HUES48 (cell line): Measurements from ENCODE around the gene ICAM4.

Experiments used
- H3K27ac ChIP-seq: one replicate; pipeline ENCODE4 v1.7.0; 2013; ENCODE audit warnings: low read depth, low read length, inconsistent platforms
- H3K27me3 ChIP-seq: 2 replicates; pipeline ENCODE4 v1.6.1; 2013; ENCODE audit warnings: mild to moderate bottlenecking, low read length; ENCODE audit not compliant: control insufficient read depth, insufficient read depth
- H3K36me3 ChIP-seq: 2 replicates; pipeline ENCODE4 v1.6.1; 2013; ENCODE audit warnings: low read length; ENCODE audit not compliant: control insufficient read depth, insufficient read depth
- H3K4me1 ChIP-seq: 2 replicates; pipeline ENCODE4 v1.6.1; 2013; ENCODE audit warnings: mild to moderate bottlenecking, low read length; ENCODE audit not compliant: control insufficient read depth, insufficient read depth
- H3K4me3 ChIP-seq: 2 replicates; pipeline ENCODE4 v1.5.1; 2013; ENCODE audit warnings: mild to moderate bottlenecking, low read depth, low read length
- H3K9ac ChIP-seq: 2 replicates; pipeline ENCODE4 v1.6.1; 2013; ENCODE audit warnings: mild to moderate bottlenecking, low read depth, low read length, moderate library complexity
- H3K9me3 ChIP-seq: 2 replicates; pipeline ENCODE4 v1.6.1; 2013; ENCODE audit warnings: low read length; ENCODE audit not compliant: control insufficient read depth, insufficient read depth

The ICAM4 gene

GRCh38 chr19:10321874-10322835 is 35.4 kb downstream of the ICAM4 start:
- H3K4me1 ChIP-seq, result no peaks in the 10 kb centered on the region
- H3K36me3 ChIP-seq, result peaks cover 89% of the 10 kb centered on the region
- no peaks in the 10 kb centered on the region for H3K9me3 ChIP-seq
- no peak overlapping the region for H3K27ac ChIP-seq
- no peaks in the 10 kb centered on the region for H3K27me3 ChIP-seq
- H3K4me3 ChIP-seq, result no peak overlapping the region
- no peak overlapping the region for H3K9ac ChIP-seq

GRCh38 chr19:10325732-10326131 is 39.0 kb downstream of the ICAM4 start:
- peaks cover 94% of the 10 kb centered on the region for H3K36me3 ChIP-seq
- H3K9me3 ChIP-seq, result no peaks in the 10 kb centered on the region
- no peak overlapping the region for H3K4me3 ChIP-seq
- H3K9ac ChIP-seq, result no peak overlapping the region
- no peak overlapping the region for H3K27ac ChIP-seq
- no peaks in the 10 kb centered on the region for H3K4me1 ChIP-seq
- no peaks in the 10 kb centered on the region for H3K27me3 ChIP-seq

GRCh38 chr19:10327793-10328192 is 41.0 kb downstream of the ICAM4 start:
- Histone ChIP-seq H3K4me3 (no peak overlapping the region), H3K9me3 (no peaks in the 10 kb centered on the region), H3K27me3 (no peaks in the 10 kb centered on the region), H3K4me1 (peaks cover 4% of the 10 kb centered on the region), H3K27ac (no peak overlapping the region), H3K9ac (no peak overlapping the region), H3K36me3 (peaks cover 74% of the 10 kb centered on the region)

GRCh38 chr19:10328558-10329429 is 42.0 kb downstream of the ICAM4 start:
- Histone ChIP-seq H3K9me3 (no peaks in the 10 kb centered on the region), H3K27ac (no peak overlapping the region), H3K36me3 (peaks cover 65% of the 10 kb centered on the region), H3K4me1 (peaks cover 4% of the 10 kb centered on the region), H3K9ac (no peak overlapping the region), H3K4me3 (no peak overlapping the region), H3K27me3 (no peaks in the 10 kb centered on the region)

DNA sequence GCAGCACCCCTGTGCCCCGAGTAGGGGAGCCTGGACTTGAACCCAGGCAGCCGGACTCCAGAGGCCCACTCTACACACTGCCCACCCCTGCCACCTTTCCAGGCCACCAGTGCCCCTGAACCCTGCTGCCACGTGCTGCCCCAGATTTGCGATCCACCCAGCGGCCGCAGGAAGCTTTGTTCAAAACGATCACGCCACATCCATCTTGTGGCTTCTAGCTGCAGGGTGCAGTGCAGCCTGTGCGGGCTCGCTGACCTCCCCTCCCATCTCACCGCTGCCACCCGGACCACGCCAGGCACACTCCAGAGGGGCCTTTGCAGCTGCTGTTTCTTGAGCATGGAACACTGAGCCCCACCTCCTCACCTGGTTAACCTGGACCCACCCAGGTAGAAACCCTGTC is 42.8 kb downstream of the ICAM4 start:
- no peaks in the 10 kb centered on the region for H3K9me3 ChIP-seq
- peaks cover 5% of the 10 kb centered on the region; the same call in 1 of the 2 replicates for H3K27me3 ChIP-seq
- H3K36me3 ChIP-seq, result peaks cover 61% of the 10 kb centered on the region
- H3K4me3 ChIP-seq, result no peak overlapping the region
- no peak overlapping the region for H3K9ac ChIP-seq
- peaks cover 8% of the 10 kb centered on the region for H3K4me1 ChIP-seq
- no peak overlapping the region for H3K27ac ChIP-seq

- Histone ChIP-seq H3K36me3 (peaks cover 35% of the 10 kb centered on the region), H3K4me1 (peaks cover 12% of the 10 kb centered on the region), H3K9me3 (no peaks in the 10 kb centered on the region), H3K27ac (peak overlapping the region; percentile 60), H3K4me3 (peak overlapping the region; percentile 90), H3K9ac (peak overlapping the region; percentile 84), H3K27me3 (peaks cover 6% of the 10 kb centered on the region; the same call in 1 of the 2 replicates)
These were observed 45.6 kb downstream of the ICAM4 start for GRCh38 chr19:10332158-10332964.

- Histone ChIP-seq H3K4me3 (peak within 1 kb of the TSS; percentile 90), H3K27me3 (peaks cover 6% of the 10 kb centered on the region; the same call in 1 of the 2 replicates), H3K27ac (peak within 1 kb of the TSS; percentile 96), H3K36me3 (peaks cover 27% of the 10 kb centered on the region), H3K9me3 (no peaks in the 10 kb centered on the region), H3K9ac (peak within 1 kb of the TSS; percentile 84), H3K4me1 (peaks cover 12% of the 10 kb centered on the region)
These were observed 46.4 kb downstream of the ICAM4 start, which contains the start of gene RAVER1 for GRCh38 chr19:10332965-10333757. TSS of gene RAVER1 (minus strand) at chr19:10333529. CDS start at chr19:10333507, 22 bp downstream.

GRCh38 chr19:10333758-10334587 is 47.2 kb downstream of the ICAM4 start:
- H3K4me1 ChIP-seq, result peaks cover 15% of the 10 kb centered on the region
- H3K9ac ChIP-seq, result no peak overlapping the region
- H3K9me3 ChIP-seq, result no peaks in the 10 kb centered on the region
- peaks cover 19% of the 10 kb centered on the region for H3K36me3 ChIP-seq
- peaks cover 6% of the 10 kb centered on the region; the same call in 1 of the 2 replicates for H3K27me3 ChIP-seq
- peak overlapping the region; percentile 16 for H3K27ac ChIP-seq
- H3K4me3 ChIP-seq, result peak overlapping the region; percentile 90

DNA sequence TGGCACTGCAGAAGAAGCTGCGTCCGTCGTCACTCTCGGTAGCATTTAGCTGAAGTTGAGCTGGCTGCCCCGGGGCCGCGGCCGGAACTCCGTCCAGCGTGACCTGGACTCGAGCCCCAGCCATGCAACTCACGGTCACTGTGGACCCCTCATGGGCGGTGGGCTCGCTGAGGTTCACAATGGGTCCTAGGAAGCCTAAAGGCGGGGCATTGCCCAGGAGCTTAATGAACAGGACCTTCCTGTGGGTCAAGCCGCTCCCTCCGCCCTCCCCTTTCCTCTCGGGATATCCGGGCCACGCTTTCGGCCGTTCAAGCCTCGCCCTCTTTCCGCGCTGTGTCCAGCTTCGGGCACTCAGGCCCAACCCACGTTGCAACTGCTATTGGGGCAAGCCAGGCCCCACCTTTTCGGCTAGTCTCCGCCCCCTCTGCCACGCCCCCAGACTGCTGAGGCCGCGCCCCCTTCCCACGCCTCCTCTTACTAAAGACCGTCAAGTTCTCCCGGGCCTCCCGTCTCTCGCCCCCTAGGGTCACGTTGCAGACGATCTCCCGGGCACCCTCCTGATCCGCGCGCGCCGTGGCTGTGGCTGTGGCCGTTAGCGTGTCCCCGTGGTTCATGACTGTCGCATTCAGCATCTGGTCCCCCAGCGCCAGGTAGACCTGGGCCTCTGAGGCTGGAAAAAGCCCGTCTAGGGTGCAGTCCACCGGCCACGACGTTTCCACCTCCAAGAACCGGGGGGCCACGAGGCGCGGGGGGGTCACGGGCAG is 48.0 kb downstream of the ICAM4 start:
- peaks cover 6% of the 10 kb centered on the region; the same call in 1 of the 2 replicates for H3K27me3 ChIP-seq
- peak overlapping the region; percentile 90 for H3K4me3 ChIP-seq
- H3K36me3 ChIP-seq, result peaks cover 11% of the 10 kb centered on the region
- no peak overlapping the region for H3K9ac ChIP-seq
- H3K9me3 ChIP-seq, result no peaks in the 10 kb centered on the region
- peaks cover 22% of the 10 kb centered on the region for H3K4me1 ChIP-seq
- no peak overlapping the region for H3K27ac ChIP-seq
